GM21526 (cell line): ENCODE data around the gene TAX1BP3.

Experiments used
- ATAC-seq: cut with Tn5 transposase; IDR thresholded peaks from one replicate; pipeline ENCODE4 v1.9.1; 2021; ENCODE audit warnings: moderate library complexity; ENCODE audit not compliant: unreplicated experiment, low FRiP score

The TAX1BP3 gene

GRCh38 chr17:3659541-3660111 is 8.8 kb downstream of the TAX1BP3 start:
- ATAC-seq, result no peak

DNA sequence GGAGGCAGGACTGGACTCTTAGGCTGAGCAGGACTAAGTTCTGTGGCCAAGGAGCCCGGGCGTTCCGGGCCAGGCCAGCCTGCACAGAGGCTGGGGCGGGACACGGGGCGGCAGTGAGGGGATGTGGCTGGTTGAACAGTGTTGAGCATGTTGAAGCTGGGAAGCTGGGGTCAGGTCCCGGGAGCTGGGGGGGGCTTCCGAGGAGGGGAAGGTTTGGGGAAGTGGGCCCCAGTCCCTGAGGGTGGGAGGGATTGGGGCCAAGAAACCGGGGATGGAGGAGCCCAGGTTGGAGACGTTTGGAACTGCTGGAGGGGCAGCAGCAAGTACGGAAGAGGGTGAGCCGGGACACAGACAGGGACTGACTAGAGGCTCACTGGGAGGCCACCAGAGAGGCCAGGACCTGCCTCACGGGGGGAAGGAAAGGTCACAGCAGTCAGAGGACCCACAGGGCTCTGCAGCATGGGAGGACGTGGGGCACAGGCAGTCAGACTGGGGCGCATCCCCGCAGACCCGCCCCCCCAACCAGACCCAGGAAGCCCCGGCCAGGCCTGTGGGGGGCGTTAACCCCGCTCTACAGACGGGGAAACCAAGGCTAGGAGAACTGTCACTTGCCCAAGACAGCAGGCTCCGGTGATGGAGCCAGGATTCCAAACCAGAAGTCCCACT is 9.5 kb downstream of the TAX1BP3 start:
- ATAC-seq, result no peak

GRCh38 chr17:3657874-3658783 is 10.2 kb downstream of the TAX1BP3 start:
- ATAC-seq, result no peak

GRCh38 chr17:3657588-3657869 is 10.8 kb downstream of the TAX1BP3 start:
- no peak for ATAC-seq

DNA sequence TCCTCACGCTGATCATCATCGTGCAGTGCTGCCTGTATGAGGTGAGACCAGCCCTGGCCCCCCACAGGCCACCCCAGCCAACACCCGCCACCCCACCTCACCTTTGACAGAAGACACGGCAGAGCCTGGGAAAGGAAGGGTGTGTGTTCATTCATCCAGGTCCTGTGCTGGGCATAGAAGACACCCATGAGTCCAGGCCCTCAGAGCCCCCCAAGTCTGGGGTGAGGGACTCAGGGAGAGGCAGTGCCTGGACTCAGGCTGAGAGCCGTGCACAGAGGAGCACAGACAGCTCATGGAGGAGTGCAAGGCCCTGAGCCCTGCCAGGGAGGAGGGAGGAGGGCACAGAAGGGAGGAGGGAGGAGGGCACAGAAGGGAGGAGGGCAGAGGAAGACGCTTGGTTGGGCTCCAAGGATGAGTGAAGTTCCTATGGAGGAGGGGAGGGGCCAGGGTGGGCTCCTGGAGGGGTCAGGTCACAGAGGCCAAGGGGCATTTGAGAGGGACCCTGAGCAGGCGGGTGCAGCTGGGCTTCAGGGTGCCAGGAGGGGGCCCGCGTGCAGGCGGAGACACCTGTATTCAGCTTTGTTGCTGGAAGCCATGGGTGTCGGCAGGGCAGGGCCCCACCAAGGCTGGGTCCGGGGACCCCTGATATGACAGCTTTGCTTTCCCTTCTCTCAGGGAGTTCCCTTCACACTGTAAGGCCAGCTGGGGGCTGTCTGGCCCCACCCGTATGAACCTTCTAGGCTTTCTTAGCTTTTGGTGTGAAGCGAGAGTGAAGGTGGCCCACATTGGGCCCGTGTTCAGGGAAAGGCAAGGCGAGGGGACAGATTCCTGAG is 11.4 kb downstream of the TAX1BP3 start:
- ATAC-seq, result no peak

- no peak for ATAC-seq
These were observed 12.0 kb downstream of the TAX1BP3 start for GRCh38 chr17:3656353-3656752.

- ATAC-seq, result no peak
These were observed 12.6 kb downstream of the TAX1BP3 start for GRCh38 chr17:3655766-3656165.

GRCh38 chr17:3647769-3648555 is 20.4 kb downstream of the TAX1BP3 start:
- ATAC-seq, result no peak

DNA sequence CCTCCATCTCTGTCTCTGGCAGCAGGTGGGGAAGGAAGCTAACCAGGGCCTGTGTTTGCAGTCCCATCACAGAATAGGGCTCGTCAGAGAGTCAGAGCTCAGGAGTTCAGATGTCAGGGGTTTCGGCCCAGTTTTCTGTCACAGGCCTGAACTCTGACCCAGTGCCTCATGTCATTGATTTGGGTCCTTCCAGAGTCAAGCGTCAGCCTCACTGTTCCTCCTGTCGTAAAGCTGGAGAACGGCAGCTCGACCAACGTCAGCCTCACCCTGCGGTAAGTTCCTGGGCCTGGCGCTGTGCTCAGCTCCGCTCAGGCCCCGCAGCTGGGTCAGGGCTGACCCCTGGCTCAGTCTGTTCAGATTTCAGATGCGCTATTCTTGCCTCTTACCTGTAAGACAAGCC is 21.1 kb downstream of the TAX1BP3 start:
- ATAC-seq, result no peak

GRCh38 chr17:3645310-3645709 is 23.1 kb downstream of the TAX1BP3 start:
- ATAC-seq, result no peak

DNA sequence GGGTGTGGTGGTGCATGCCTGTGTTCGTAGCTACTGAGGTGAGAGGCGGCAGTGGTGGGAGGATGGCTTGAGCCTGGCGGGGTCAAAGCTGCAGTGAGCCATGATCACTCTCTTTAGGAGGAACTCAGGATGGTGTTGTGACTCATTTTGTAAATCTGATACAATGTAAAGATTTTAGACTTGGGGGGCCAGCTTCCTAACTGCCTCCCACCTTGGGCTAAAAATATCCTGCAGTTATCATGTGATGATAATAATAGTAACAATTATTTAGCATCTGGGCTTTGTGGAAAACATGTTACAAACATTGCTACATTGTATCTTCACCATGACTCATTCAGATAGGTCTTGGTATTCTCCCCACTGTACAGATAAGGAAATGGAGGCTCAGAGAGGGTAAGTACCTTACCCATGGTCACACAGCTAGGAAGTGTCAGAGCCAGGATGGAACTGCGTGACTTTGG is 24.5 kb downstream of the TAX1BP3 start:
- no peak for ATAC-seq

DNA sequence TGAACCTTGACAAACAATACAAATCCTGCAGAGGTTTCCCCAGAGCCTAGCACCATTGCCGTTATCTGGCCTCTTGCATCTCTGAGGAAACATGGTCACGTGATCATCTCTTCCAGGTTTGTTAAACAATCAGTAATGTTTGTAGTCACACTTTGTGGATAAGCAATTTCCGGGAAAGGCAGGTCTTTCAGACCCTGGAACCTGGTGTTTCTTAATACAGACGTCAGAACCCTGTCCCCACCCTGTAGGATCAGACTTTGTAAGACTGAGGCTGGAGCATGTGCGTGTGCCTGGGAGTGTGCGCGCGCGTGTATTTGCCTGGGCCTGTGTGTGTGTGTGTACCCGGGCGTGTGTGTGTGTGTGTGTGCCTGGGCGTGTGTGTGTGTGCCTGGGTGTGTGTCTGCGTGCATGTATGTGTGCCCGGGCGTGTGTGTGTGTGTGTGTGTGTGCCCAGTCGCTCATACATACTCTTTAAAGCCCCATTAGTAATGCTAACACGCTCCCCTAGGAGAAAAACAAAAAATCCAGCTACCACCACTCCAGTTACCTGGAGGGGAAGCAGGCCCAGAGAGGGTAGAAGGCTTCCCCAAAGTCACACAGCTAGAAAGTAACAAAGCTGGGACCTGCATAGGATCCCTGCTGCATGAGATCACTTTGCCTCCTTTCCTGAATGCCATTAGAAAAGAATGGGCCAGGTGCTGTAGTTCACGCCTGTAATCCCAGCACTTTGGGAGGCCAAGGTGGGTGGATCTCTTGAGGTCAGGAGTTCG is 26.5 kb downstream of the TAX1BP3 start:
- ATAC-seq, result no peak

GRCh38 chr17:3641014-3641413 is 27.4 kb downstream of the TAX1BP3 start:
- no peak for ATAC-seq

- ATAC-seq, result no peak
These were observed 28.3 kb downstream of the TAX1BP3 start for GRCh38 chr17:3639981-3640596.

DNA sequence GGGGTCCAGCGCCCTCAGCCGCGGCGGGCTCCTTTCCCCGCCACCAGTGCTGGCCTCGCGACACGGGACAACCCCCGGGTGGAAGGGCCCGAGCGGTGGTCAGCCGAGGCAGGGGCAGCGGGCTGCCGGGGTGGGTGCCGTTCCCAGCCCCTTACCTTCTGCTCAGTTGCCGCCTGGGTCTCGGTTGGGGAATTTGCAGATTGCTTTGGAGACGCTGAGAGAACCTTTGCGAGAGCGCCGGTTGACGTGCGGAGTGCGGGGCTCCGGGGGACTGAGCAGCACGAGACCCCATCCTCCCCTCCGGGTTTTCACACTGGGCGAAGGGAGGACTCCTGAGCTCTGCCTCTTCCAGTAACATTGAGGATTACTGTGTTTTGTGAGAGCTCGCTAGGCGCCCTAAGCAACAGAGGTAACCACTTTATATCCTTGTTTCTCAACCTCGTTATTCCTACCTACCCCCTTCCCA is 31.4 kb downstream of the TAX1BP3 start:
- peak; percentile 14 for ATAC-seq

GRCh38 chr17:3636154-3636907 is 32.0 kb downstream of the TAX1BP3 start, which contains the start of the genes CTNS and SHPK:
Gene CTNS (plus strand): TSS chr17:3636760. CDS start chr17:3640207, 3,447 bp downstream.
Gene SHPK (minus strand): TSS chr17:3636250. CDS start chr17:3636219, 31 bp downstream.
- ATAC-seq, result peak; percentile 88

DNA sequence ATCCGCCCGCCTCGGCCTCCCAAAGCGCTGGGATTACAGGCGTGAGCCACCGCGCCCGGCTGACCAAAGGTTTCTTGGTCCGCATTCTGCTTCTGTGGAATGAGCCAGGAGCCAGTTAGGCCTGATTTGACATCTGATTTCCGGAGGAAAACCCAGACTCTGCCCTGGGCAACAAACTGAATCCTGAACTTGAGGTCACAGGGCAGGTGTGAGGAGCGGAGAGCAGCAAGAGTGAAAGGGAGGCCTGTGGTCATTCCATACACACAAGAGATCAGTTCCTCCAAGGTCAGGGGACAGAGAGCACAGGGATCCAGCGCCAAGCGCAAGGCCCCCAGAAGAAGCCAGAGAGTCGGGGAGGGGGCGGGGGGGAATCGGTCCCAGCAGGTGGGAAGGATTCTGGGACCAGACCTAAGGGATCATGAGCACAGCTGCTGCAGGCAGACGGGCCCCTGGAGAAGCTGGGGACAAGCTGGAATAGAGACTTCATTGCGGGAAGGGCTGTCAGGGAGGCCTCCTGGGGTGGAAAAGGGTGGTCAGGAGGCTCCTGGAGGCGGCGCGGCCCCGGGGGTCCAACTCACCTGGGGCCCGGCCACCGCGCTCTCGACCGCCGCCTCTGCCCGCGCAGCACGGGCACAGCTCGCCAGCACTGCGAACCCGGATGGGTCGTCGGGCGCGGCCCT is 32.8 kb downstream of the TAX1BP3 start:
- no peak for ATAC-seq
